A549 (cell line): ENCODE measurements around the gene JARID2.

Experiments used
- CTCF ChIP-seq: fragments of >200 bp; sonication (Bioruptor Twin); formaldehyde crosslinking; IDR thresholded peaks from 3 replicates; pipeline ENCODE4 v1.5.1; 2016
- ESRRA ChIP-seq: fragments of 150-350 bp; IDR thresholded peaks from 2 replicates; pipeline ENCODE4 v1.6.1; 2014; ENCODE audit warnings: mild to moderate bottlenecking, low read length, borderline replicate concordance
- FOSL2 ChIP-seq, 2 experiments: fragments of 450-650 bp in 1 of 2; fragments of >200 bp in 1 of 2; sonication (Bioruptor Twin) in 1 of 2; formaldehyde crosslinking; IDR thresholded peaks; 2 replicates each; pipeline versions ENCODE4 v1.5.0 to v1.6.1; 2016 to 2020; ENCODE audit warnings: mild to moderate bottlenecking in 1 of 2, moderate library complexity in 1 of 2
- JUN ChIP-seq, 2 experiments: fragments of >200 bp; sonication (Bioruptor Twin); formaldehyde crosslinking; IDR thresholded peaks; 2 replicates in 1 of 2; 3 replicates in 1 of 2; pipeline ENCODE4 v1.6.1; 2016 to 2017
- MYC ChIP-seq: IDR thresholded peaks from 2 replicates; pipeline ENCODE4 v1.6.1; 2012; ENCODE audit warnings: mild to moderate bottlenecking, inconsistent platforms, low read length, improper control_type of control experiment, borderline replicate concordance
- PHF8 ChIP-seq: fragments of 200-600 bp; sonication (generic); IDR thresholded peaks from 2 replicates; pipeline ENCODE4 v1.6.1; 2016; ENCODE audit warnings: low read depth, mild to moderate bottlenecking, antibody characterized with exemption, moderate library complexity, borderline replicate concordance
- POLR2A ChIP-seq: IDR thresholded peaks from 2 replicates; pipeline ENCODE4 v1.6.1; 2012; ENCODE audit warnings: mild to moderate bottlenecking, low read length
- RAD21 ChIP-seq, 2 experiments: fragments of >200 bp in 1 of 2; sonication (Bioruptor Twin) in 1 of 2; formaldehyde crosslinking in 1 of 2; IDR thresholded peaks in 1 of 2; conservative IDR thresholded peaks in 1 of 2; 2 replicates in 1 of 2; 3 replicates in 1 of 2; pipeline ENCODE4 v1.6.1; 2012 to 2018; ENCODE audit warnings: inconsistent platforms in 1 of 2
- RARB ChIP-seq: fragments of 250-450 bp; sonication (Bioruptor Pico); IDR thresholded peaks from 2 replicates; pipeline ENCODE4 v1.8.0; 2021; ENCODE audit warnings: mild to moderate bottlenecking, moderate library complexity
- SMC3 ChIP-seq: fragments of >200 bp; sonication (Bioruptor Twin); formaldehyde crosslinking; IDR thresholded peaks from 3 replicates; pipeline ENCODE4 v1.6.1; 2018; ENCODE audit warnings: inconsistent platforms

- TF ChIP-seq RAD21 (conservative IDR thresholded peaks at IDR 0.05 in 1 of 2, IDR thresholded peaks at IDR 0.05 in 1 of 2): no peak
- TF ChIP-seq POLR2A: no peak
- TF ChIP-seq CTCF: no peak
- TF ChIP-seq FOSL2 (IDR thresholded peaks at IDR 0.05): no peak
- TF ChIP-seq FOSL2 (CRISPR knock-in tag; IDR thresholded peaks at IDR 0.05): no peak
- TF ChIP-seq ESRRA: no peak
- no peak for TF ChIP-seq MYC
- no peak for TF ChIP-seq RARB (CRISPR knock-in tag)
- no peak for TF ChIP-seq JUN (IDR thresholded peaks at IDR 0.05)
- no peak for TF ChIP-seq PHF8
- TF ChIP-seq SMC3: no peak
These were observed 230.0 kb downstream of the JARID2 start for GRCh38 chr6:15475872-15476271.
